Measurements from ENCODE around the gene AKAP13. TPM values are rescaled to one million over a fixed set of nuclear protein-coding genes. Genes with fewer than 3 reads are reported as not detected.

AKAP13 gene
- total RNA-seq, 4 donors from 2014 or later, result 332 to 362 (median 351) TPM

- WGBS, 2 donors, result 86 to 89% methylated on average over 12 of the region's 12 CpGs
- peaks cover 9 to 89% (median 37%) of the 10 kb centered on the region in 3 donors for H3K36me3 ChIP-seq
Measured at GRCh38 chr15:85745023-85745422, 364.6 kb downstream of the AKAP13 start.

GRCh38 chr15:85745525-85746150, 365.2 kb downstream of the AKAP13 start:
- DNase-seq (ENCODE audit: low spot score in 2 of 2), result no peak

More at GRCh38 chr15:85745023-85745422, 364.6 kb downstream of the AKAP13 start:
- Histone ChIP-seq H3K27ac (no peak overlapping the region), H3K4me3 (no peak overlapping the region), H3K9me3 (no peaks in the 10 kb centered on the region), H3K27me3 (no peaks in the 10 kb centered on the region), H3K4me1 (peaks cover 0 to 51% (median 4%) of the 10 kb centered on the region in 4 donors)
- DNase-seq (ENCODE audit: low spot score in 2 of 2), result no peak
- TF ChIP-seq EP300 (IDR thresholded peaks at IDR 0.05), result no peak
- TF ChIP-seq CTCF (IDR thresholded peaks at IDR 0.05), result no peak
- no peak for TF ChIP-seq POLR2A (IDR thresholded peaks at IDR 0.05)

GRCh38 chr15:85746641-85747040, 366.2 kb downstream of the AKAP13 start:
- 87% methylated on average over 12 of the region's 12 CpGs for WGBS, 2 donors
- TF ChIP-seq CTCF (IDR thresholded peaks at IDR 0.05) (no peak), POLR2A (IDR thresholded peaks at IDR 0.05) (no peak), EP300 (IDR thresholded peaks at IDR 0.05) (no peak)
- DNase-seq (ENCODE audit: low spot score in 2 of 2), result no peak
- H3K9me3 ChIP-seq, result no peaks in the 10 kb centered on the region
- peaks cover 0 to 73% (median 32%) of the 10 kb centered on the region in 3 donors for H3K36me3 ChIP-seq
- H3K27ac ChIP-seq, result no peak overlapping the region
- no peaks in the 10 kb centered on the region for H3K27me3 ChIP-seq
- no peak overlapping the region for H3K4me3 ChIP-seq
- H3K4me1 ChIP-seq, result peaks cover 0 to 61% (median 14%) of the 10 kb centered on the region in 4 donors

More at GRCh38 chr15:85745525-85746150, 365.2 kb downstream of the AKAP13 start:
- H3K4me1 ChIP-seq, result peaks cover 0 to 57% (median 5%) of the 10 kb centered on the region in 4 donors
- peaks cover 3 to 83% (median 37%) of the 10 kb centered on the region in 3 donors for H3K36me3 ChIP-seq
- 79 to 80% methylated on average over 14 of the region's 14 CpGs for WGBS, 2 donors
- no peak overlapping the region for H3K4me3 ChIP-seq
- H3K27me3 ChIP-seq, result no peaks in the 10 kb centered on the region
- no peaks in the 10 kb centered on the region for H3K9me3 ChIP-seq
- TF ChIP-seq POLR2A (IDR thresholded peaks at IDR 0.05), result no peak
- TF ChIP-seq EP300 (IDR thresholded peaks at IDR 0.05), result no peak
- no peak for TF ChIP-seq CTCF (IDR thresholded peaks at IDR 0.05)
- H3K27ac ChIP-seq, result peak overlapping the region in 1 of 4 donors; percentile 8

- Histone ChIP-seq H3K27ac (peak overlapping the region in 1 of 4 donors; percentile 36), H3K27me3 (no peaks in the 10 kb centered on the region), H3K9me3 (no peaks in the 10 kb centered on the region), H3K4me3 (no peak overlapping the region), H3K4me1 (peaks cover 0 to 59% (median 19%) of the 10 kb centered on the region in 4 donors), H3K36me3 (peaks cover 0 to 57% (median 32%) of the 10 kb centered on the region in 3 donors)
- TF ChIP-seq CTCF (IDR thresholded peaks at IDR 0.05) (no peak), POLR2A (IDR thresholded peaks at IDR 0.05) (no peak), EP300 (IDR thresholded peaks at IDR 0.05) (no peak)
- 81 to 88% methylated on average over 9 of the region's 9 CpGs for WGBS, 2 donors
- no peak for DNase-seq (ENCODE audit: low spot score in 2 of 2)
Measured at GRCh38 chr15:85748176-85748575, 367.8 kb downstream of the AKAP13 start.

- Histone ChIP-seq H3K36me3 (peaks cover 0 to 52% (median 28%) of the 10 kb centered on the region in 3 donors), H3K4me1 (peaks cover 0 to 59% (median 19%) of the 10 kb centered on the region in 4 donors), H3K4me3 (no peak overlapping the region), H3K27me3 (no peaks in the 10 kb centered on the region), H3K27ac (peak overlapping the region in 2 of 4 donors; percentile 83 to 87), H3K9me3 (no peaks in the 10 kb centered on the region)
- WGBS, 2 donors, result 68 to 75% methylated on average over 11 of the region's 11 CpGs
- DNase-seq (ENCODE audit: low spot score in 2 of 2), result no peak
- TF ChIP-seq CTCF (IDR thresholded peaks at IDR 0.05) (no peak), EP300 (IDR thresholded peaks at IDR 0.05) (no peak), POLR2A (IDR thresholded peaks at IDR 0.05) (no peak)
Measured at GRCh38 chr15:85748729-85749128, 368.3 kb downstream of the AKAP13 start.
